Kidney (tissue), 14 donors: ENCODE measurements around the gene KIAA0586. TPM values are rescaled to one million over a fixed set of nuclear protein-coding genes. Genes with fewer than 3 reads are reported as not detected.

ENCODE experiments used
- DNase-seq, 5 donors: peaks; one replicate each; pipeline ENCODE4 v3.0.0-alpha.2; 2013 to 2020
- FAIRE-seq: peaks from 2 replicates; lab custom pipeline; 2012; peaks lifted over from hg19 to GRCh38; lab: Jason Lieb, UNC
- H3K27ac ChIP-seq, 2 donors: one replicate each; pipeline ENCODE4 v1.7.0; 2013; ENCODE audit warnings: low read depth in 2 of 2, low read length in 2 of 2, inconsistent platforms in 1 of 2
- H3K27me3 ChIP-seq: one replicate; pipeline ENCODE4 v1.7.1; 2013; ENCODE audit warnings: low read length, inconsistent platforms; ENCODE audit not compliant: control insufficient read depth, insufficient read depth
- H3K36me3 ChIP-seq, 3 donors: one replicate each; pipeline versions ENCODE4 v1.7.0 to v1.7.1; 2013; ENCODE audit warnings: low read length in 3 of 3, control low read depth in 1 of 3, inconsistent platforms in 1 of 3; ENCODE audit not compliant: insufficient read depth in 3 of 3, control insufficient read depth in 2 of 3
- H3K4me1 ChIP-seq, 3 donors: one replicate each; pipeline versions ENCODE4 v1.7.0 to v1.7.1; 2013; ENCODE audit warnings: low read length in 3 of 3, inconsistent platforms in 1 of 3, low read depth in 1 of 3; ENCODE audit not compliant: control insufficient read depth in 2 of 3, insufficient read depth in 2 of 3
- H3K4me3 ChIP-seq, 3 donors: one replicate each; pipeline versions ENCODE4 v1.7.0 to v1.8.1; 2013; ENCODE audit warnings: low read length in 3 of 3, control low read depth in 1 of 3, inconsistent platforms in 1 of 3
- H3K9ac ChIP-seq, 3 donors: one replicate each; pipeline versions ENCODE4 v1.7.0 to v1.7.1; 2013; ENCODE audit warnings: low read length in 3 of 3, control low read depth in 1 of 3, inconsistent platforms in 1 of 3
- H3K9me3 ChIP-seq, 3 donors: one replicate each; pipeline versions ENCODE4 v1.7.0 to v1.7.1; 2013; ENCODE audit warnings: low read length in 3 of 3, control low read depth in 1 of 3, inconsistent platforms in 1 of 3; ENCODE audit not compliant: control insufficient read depth in 2 of 3, insufficient read depth in 1 of 3
- CTCF ChIP-seq: IDR thresholded peaks from 3 replicates; pipeline ENCODE4 v1.5.1; 2012; ENCODE audit warnings: mild to moderate bottlenecking, moderate library complexity, borderline replicate concordance; ENCODE audit not compliant: insufficient read depth; ENCODE audit errors: extremely low read depth
- intact Hi-C: fragments of 100-400 bp; cut with DNase I; formaldehyde crosslinking; loops from one replicate; pipeline ENCODE4 v1.11.1; 2022
- polyA plus RNA-seq: library from polyadenylated mRNA; stranded (reverse); fragments of 350-450 nt; fragmentation: Illumina TruSeq; extraction: RNeasy Lipid Tissue Mini Kit (QIAGEN cat#74804); gene quantifications from one replicate; pipeline ENCODE4 v1.2.3, GENCODE V29; 2014; ENCODE audit warnings: low read depth, low replicate concordance; ENCODE audit not compliant: insufficient read depth
- total RNA-seq: library from RNA; stranded (reverse); fragmentation: NEBNext Ultra II Directional; extraction: Animal tissue kit (Norgen Biotek cat#: 25700); gene quantifications from one replicate; pipeline ENCODE4 v1.2.1, GENCODE V29; 2021
- donor health status: control.
- donor health status: control.
- donor health status: control.
- donor health status: control.
- donor health status: control.
- donor health status: DM: yes; HTN: yes; CAD: no.
- donor health status: Normal renal cell carcinoma (clear cell type).

The KIAA0586 gene
- total and polyA plus RNA-seq, 2 donors from 2014 or later, result 4.7 to 16.8 TPM

GRCh38 chr14:58479975-58480374, 52.5 kb downstream of the KIAA0586 start:
- peaks cover 0 to 3% (median 0%) of the 10 kb centered on the region in 3 donors for H3K36me3 ChIP-seq
- no peak for DNase-seq
- no peak overlapping the region for H3K9ac ChIP-seq
- intact Hi-C loops, result no loop called here
- no peak overlapping the region for H3K4me3 ChIP-seq
- FAIRE-seq, result no peak
- H3K27me3 ChIP-seq, result no peaks in the 10 kb centered on the region
- TF ChIP-seq CTCF, result no peak
- H3K4me1 ChIP-seq, result no peaks in the 10 kb centered on the region
- H3K9me3 ChIP-seq, result no peaks in the 10 kb centered on the region
- H3K27ac ChIP-seq, result no peak overlapping the region

- intact Hi-C loops, result no loop called here
- Histone ChIP-seq H3K27ac (no peak overlapping the region), H3K9ac (no peak overlapping the region), H3K36me3 (peaks cover 0 to 7% (median 0%) of the 10 kb centered on the region in 3 donors), H3K9me3 (no peaks in the 10 kb centered on the region), H3K4me3 (no peak overlapping the region), H3K27me3 (no peaks in the 10 kb centered on the region), H3K4me1 (no peaks in the 10 kb centered on the region)
- no peak for TF ChIP-seq CTCF
- DNase-seq (peak in 2 of 5 donors; percentile 51 to 75), FAIRE-seq (no peak)
Observed at GRCh38 chr14:58484176-58484575, 56.7 kb downstream of the KIAA0586 start.

DNA sequence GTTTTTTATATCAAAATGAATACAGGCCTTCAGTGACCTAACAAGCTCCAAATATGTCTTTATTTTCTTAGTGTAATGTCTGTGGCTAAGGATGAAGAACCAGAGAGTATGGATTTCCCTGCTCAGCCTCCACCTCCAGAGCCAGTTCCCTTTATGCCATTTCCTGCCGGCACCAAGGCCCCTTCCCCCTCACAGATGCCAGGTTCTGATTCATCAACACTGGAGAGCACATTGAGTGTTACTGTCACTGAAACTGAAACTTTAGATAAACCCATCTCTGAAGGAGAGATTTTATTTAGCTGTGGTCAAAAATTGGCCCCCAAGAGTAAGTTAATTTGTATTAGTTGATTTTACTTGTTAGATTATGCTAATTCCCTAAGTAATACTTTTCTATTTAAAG, 61.0 kb downstream of the KIAA0586 start:
- Histone ChIP-seq H3K4me1 (no peaks in the 10 kb centered on the region), H3K27ac (no peak overlapping the region), H3K36me3 (peaks cover 0 to 7% (median 6%) of the 10 kb centered on the region in 3 donors), H3K9ac (no peak overlapping the region), H3K27me3 (no peaks in the 10 kb centered on the region), H3K9me3 (no peaks in the 10 kb centered on the region), H3K4me3 (no peak overlapping the region)
- DNase-seq (no peak), FAIRE-seq (no peak)
- TF ChIP-seq CTCF, result no peak
- intact Hi-C loops, result no loop called here

- no peak for TF ChIP-seq CTCF
- no peak for DNase-seq
- no peak for FAIRE-seq
- peaks cover 0 to 7% (median 6%) of the 10 kb centered on the region in 3 donors for H3K36me3 ChIP-seq
- H3K27ac ChIP-seq, result no peak overlapping the region
- H3K27me3 ChIP-seq, result no peaks in the 10 kb centered on the region
- no peaks in the 10 kb centered on the region for H3K9me3 ChIP-seq
- H3K4me1 ChIP-seq, result no peaks in the 10 kb centered on the region
- H3K9ac ChIP-seq, result no peak overlapping the region
- intact Hi-C loops, result no loop called here
- no peak overlapping the region for H3K4me3 ChIP-seq
Observed at GRCh38 chr14:58491593-58491992, 64.1 kb downstream of the KIAA0586 start.
